Occipital lobe (tissue), 2 donors: ENCODE results near the gene DFFB. TPM values are rescaled to one million over a fixed set of nuclear protein-coding genes. Genes with fewer than 3 reads are reported as not detected.
"Not testable (repeated sequence)": the region's sequence is repeated elsewhere in the genome, so short reads cannot be mapped to it uniquely, and the experiment has no call there.

Source experiments
- DNase-seq: peaks from one replicate; lab custom pipeline; 2025; lab: John Stamatoyannopoulos, UW
- total RNA-seq: library from RNA; depleted of rRNA; stranded (reverse); fragments of >200 nt; gene quantifications from one replicate; pipeline ENCODE4 v1.2.3, GENCODE V29; 2014

The DFFB gene
- total RNA-seq, 1 donor from 2014 or later: 12.6 TPM

DNA sequence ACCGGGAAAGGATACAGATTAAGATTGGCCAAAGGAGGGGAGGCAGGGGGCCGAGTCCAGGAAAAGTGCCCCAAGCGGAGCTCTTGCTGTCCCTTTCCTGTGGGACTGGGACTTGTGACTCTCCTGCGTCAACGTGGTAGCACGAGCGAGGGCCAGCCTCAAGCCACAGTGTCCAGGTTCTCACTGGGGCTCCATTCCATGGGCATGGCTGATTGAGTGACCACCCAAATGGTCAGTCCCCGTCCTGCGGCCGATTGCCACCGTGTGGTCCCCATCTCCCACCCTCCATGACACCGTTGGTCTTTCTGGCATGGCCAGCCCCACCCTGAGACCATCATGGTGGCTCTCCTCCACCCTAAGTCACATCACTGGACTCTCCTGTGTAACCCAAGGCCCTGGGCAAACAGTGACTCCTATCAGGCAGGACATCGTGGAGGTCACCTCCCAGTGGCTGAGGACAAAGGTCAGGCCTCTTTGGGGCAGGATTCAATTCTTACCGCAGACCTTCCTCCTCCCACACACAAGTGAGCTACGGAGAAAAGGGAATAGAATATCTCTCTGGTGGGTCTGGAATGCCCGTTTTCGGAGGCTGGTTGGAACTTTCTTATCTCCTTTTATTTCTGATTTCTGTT is 51.7 kb downstream of the DFFB start:
- DNase-seq: no peak

DNA sequence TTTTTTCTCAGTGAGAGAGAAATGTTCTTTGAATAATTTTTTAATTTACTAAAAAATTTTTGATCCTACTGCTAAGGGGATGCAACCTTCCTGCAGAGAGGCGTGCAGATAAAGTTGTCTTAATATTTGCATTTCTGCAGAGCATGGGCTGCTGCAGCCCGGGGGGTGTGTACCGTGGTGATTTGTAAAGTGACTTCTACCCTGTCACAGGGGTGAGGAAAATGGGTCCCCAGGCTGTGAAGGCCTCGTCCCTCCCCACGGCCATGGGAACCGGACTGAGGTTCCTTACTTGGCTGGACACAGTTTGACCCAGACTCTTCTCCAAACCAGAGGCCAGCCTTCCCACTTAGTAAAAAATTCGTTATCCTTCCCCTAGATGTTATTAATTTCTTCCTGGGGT is 52.3 kb downstream of the DFFB start:
- no peak for DNase-seq

DNA sequence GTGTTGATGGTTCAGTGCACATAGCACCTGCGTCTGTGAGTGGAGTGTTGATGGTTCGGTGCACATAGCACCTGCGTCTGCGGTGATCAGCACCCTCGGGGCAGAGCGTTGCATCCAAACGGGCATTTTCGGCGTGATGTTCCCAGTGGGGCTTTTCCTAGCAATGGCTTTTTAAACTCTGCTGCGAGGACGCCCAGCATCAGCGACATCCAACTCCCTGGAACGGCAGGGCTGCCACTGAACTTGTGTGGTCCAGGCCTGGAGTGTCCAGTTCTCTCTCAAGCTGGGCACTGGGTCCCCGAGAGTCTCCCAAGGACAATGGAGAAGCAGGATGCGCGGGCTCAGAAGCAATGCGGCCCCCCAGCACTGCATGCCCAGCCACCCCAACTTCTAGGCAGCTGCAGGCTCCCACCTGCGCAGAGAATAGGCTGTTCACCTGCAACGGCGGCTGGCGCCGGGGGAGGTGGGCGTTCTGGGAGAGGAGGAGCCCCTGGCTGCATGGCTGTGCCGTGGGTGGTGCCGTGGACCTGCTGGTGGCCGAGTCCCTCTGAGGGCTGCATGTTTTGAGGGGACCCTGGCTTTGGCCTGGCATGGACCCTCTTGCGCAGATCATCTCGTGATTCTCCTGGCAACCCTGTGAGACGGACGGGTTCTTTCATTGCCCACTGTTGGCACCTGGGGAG is 52.9 kb downstream of the DFFB start:
- no peak for DNase-seq

DNA sequence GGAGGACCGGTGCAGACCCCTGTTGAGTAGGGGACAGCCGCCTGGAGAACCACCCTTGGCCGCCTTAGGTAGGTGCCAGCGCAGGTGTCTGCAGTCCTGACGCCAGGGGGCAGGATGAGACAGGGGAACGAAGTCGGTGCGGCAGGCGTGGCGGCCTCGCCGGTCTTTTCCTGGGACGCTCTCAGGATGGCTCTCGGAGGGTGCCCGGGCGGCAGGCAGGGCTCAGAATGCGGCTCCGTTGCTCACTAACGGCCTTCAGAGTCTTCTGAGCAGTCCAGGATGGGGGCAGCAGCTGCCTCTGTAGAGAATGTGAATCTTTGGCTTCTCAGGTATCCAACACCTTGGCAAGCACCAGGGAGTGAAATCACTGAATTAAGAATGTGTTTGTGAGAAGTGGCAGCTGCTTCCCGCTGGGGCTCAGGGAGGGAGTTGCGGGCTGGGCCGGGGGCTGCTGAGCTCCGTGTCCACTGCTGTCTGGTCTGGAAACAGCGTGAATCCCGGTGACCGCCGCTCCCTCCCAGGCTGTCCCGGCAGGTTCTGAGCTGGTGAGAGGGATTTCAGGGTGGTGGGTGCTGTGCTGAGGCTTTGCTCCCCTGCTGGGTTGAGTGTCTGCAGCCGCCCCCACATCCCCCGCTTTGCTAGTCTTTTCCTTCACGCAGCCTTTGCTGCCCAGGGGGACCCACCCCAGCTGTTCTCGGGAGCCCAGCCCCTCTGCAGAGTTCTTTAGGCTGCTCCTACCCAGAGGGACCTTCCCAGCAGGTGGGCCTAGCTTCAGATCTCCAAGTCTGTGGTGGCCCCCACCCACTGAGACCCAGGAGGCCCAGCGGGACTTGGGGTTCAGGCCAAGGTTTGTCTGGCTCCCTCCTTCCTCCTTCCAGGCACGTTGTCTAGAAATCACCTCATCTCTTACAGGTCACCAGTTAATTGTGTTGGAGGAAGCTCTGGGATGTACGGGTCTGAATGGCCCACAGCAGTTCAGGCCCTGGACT is 53.9 kb downstream of the DFFB start:
- DNase-seq: peak; percentile 55

DNA sequence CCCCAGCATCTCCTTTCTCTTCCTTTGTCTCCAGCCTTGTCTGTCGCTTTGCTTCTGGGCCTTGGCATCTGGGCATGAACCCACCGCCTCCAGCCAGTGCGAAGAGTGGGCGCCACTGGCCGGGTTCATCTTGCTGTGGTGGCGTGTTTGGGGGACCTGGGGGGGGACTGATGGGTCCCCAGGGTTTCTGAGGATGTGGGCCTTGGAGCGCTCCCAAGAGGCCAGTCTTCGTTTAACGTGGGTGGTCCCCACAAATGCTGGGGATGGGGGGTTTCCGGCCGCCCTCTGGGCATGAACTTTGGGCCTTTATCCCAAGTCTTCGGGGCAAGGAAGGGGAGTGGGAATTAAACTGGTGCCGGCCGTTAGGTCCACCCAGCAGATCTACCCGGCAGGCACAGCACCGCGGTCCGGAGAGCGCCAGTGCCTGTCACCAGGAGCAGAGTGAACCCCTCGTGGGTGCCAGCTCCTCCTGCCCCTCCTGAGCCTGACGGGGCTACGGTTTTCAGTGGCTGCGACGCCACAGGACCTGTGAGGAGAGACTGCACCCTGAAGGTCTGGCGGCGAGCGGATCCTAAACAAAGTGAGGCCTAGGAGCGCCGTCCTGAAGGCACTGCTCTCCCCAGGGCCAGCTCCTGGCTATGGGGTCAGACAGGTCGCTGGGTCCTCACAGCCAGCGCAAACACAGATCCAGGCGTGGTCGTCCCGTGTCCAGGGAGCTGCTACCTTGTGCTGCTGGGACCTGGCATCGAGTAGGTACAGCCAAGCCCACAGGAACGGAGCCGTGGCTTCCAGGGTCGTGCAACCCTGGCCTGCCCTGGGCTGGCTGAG is 54.9 kb downstream of the DFFB start:
- DNase-seq: no peak

DNA sequence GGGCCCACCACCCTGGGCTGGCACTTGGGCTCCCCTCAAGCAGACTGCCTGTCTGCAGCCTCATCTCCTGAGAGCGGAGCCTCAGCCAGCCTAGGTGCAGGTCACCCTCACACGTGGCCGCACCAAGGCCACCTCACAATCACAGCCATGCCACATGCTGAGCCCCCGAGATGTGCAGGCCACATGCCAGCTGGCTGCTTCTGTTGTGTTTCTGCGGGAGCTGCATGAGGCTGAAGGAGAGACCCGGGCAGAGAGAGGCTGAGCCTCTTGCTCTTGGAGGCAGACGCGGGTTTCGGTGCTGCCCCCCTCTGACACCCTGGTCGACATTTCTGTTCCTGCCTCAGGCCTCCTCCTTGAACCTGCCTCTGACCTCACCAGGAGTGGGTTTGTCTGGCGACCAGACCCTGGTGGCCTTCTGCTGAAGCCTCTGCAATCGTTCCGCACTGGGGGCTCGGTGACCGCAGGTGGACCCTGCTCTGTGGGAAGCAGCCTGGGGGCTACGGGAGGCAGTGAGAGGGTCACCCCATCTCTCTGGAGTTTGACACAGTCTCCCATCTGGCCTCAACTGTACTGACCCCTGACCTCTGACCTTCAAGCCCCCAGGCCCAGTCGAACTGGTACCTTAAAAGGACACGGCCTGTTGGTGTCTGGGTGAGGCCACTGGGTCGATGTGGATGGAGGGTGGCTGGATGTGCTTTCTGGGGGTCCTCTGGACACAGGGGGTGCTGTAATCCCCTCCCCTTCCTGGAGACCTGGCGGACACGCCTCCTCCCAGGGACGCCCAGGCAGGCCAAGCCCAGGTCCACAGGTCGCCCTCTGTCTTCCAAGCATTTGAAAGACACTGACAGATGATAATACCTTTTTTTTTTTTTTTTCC is 55.8 kb downstream of the DFFB start:
- DNase-seq: no peak

DNA sequence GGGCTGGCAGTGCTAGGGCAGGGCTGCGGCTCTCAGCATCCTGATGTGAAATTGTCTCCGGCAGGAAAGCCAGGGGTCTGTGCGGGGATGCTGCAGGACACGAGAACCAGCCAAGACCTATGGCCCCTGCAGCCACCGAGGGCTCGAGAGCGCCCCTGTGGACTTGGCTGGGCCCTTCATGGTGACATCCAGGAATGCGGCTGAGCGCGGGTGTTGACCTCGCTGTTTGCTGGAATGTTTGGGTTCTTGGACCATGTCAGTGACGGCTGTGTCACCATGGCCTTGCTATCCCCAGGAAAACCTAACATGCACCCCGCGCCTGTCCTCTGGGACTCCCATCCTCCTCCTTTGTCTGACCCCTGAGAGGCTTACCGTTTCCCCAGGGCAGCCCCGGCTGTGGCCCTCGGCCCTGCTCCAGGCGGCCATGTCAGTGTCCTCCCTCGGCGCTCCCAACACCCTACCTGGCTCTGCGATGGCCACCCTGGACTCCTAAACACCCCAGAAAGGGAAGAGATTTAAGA is 57.1 kb downstream of the DFFB start:
- DNase-seq: no peak

DNA sequence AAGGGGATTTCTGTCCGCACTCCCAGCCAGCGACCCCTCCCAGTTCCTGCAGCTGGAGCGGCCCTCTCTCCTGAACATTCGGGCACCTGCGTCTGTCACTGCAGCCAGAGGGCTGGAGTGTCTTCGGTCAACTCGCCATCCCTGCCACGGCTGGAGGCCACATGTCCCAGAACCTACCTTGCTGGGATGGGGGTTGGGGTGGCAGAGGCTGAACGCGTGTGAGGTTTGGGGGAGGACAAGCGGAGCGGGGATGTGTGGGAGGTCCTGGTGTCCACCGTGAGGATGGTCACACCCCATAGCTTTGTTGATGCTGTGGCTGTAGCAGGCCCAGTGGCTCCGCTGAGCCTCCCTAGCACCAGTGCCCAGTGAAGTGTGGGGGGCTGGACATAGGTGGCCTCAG is 57.6 kb downstream of the DFFB start:
- no peak for DNase-seq

DNA sequence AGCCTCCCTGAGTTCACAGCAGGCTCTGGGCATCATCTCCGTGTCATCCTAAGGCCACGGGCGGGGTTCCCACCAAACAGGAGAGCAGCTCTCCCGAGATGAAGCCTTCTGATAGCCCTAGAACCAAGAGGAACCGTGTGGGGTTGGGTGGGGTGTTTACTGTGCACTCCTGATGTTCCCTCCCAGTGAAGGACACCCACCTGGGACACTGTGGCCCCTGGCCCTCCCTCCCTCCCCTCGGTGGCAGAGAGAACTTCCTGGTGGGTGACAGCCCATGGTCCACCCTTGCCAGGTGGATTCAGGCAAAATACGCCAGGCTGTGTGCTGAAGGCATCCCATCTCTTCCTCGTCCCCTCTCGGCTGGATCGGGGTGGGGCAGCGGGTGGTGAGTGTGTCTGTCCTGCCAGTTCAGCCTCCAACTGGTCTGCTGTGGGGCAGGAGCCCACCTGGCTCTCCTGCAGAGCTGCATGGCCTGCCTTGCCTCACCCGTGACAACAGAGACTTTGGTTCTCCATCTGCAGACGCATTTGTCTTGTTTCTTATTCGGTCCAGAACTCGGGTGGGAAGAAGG is 58.4 kb downstream of the DFFB start:
- DNase-seq: no peak

DNA sequence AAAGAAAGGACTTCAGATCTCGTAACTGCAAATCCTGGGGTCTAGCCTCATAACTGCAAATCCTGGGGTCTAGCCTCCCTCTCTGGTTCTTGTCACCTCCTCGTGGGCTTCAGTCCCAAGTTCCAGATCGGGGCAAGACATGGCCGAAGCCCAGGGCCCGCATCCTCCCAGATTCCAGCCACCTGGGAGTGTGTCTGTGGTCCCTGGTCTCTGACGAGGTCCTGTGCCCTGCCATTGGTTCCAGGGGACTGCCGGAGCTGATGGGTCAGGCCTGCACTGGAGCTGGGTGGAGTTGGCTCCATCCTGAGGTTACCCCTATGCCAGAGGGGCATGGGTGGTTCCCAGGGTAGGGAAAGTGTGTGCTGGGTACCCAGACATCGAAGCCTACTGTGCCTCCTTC is 60.5 kb downstream of the DFFB start:
- DNase-seq: no peak

DNA sequence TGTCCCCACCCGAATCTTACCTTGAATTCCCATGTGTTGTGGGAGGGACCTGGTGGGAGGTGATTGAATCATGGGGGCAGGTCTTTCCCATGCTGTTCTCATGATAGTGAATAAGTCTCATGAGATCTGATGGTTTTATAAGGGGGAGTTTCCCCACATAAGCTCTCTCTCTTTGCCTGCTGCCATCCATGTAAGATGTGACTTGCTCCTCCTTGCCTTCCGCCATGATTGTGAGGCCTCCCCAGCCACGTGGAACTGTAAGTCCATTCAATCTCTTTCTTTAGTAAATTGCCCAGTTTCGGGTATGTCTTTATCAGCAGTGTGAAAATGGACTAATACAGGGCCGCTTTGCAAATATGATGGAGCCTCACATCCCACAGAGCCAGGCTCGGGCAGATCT is 61.1 kb downstream of the DFFB start:
- not testable (repeated sequence) for DNase-seq

DNA sequence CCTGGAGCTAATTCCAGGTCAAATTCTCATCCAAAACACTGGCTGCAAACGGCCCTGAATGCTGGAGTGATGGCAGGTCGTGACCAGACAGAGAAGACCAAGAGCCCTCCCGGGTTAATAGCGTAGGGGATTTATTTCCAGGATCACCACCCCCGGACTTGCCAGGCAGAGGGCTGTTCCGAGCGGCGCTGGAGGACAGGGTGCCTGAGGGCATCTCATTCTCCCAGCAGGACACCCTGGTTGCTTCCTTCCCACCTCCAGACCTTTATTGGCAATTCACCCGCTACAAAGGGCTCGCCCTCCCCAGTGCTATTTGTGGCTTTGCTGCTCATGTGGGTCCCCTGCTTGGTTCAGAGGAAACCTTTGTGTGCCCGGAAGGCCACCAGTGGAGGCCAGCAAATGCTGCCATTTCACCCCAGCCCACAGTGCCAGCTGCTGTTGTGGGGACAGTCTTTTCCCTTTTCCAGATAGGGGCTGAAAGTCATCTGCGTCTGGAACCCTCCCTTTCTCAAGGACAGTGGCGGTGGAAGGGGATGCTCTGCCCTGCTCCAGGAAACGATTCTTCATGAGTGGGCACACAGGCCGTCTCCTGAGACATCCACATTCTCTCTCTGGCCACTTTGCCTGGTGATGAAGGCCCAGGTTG is 61.8 kb downstream of the DFFB start:
- DNase-seq: no peak

DNA sequence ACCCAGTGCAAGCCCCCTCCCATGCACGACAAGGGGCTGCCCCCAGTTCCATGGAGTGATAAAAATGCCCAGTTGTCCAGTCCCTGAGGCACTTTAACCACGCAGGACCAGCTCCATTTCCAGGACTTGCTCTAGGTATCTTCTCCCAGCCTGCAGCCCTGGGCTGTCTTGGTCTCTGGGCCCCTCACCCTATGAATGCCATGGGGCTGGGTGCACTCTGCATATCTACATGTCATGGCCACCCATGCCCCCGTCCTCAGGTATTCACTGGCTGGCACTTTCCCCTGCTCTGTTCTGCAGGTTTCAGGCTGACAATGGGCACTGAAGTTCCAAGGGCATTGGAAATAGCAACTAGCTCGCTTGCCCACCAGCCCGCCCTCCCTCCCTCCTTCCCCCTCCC is 62.4 kb downstream of the DFFB start:
- DNase-seq: no peak

DNA sequence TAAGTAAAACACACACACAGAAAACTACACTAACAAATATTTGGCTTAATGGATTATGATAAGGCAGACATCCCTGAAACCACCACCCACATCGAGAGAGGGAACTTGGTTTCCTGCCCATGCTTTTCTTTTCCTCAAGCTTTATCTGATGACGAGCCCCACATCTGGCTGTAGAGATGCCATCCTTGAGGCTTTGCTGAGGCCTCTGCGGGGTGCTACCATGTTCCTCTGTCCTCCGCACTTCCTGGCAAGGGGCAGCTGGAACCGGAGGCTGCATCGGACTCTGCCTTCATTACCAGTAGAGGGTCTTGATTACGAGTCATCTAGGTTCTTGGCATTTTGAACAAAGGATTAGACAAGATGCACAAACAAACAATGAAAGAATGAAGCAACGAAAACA is 64.5 kb downstream of the DFFB start:
- DNase-seq: no peak

DNA sequence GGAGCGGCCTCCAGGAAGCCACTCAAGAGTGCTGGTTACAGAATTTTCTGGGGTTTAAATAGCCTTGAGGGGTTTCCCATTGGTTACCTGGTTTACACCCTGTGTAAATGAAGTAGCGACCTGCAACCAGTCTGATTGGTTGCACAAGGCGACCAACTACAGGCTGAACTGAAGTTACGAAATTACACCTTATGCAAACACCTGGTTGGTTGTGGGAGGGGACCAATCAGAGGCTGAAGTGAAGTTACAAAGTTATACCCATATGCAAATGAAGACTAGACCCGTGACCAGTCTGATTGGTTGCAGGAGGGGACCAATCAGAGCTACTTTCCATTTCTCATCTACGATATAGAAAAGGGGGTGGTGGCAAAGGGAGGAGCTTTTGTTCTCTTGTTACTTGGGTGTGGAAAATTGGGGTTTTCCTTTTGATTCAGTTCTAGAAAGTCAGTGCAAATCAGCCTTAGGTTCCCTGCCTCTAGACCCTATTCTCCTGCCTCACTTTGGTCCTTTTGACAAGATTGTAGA is 65.0 kb downstream of the DFFB start:
- no peak for DNase-seq

DNA sequence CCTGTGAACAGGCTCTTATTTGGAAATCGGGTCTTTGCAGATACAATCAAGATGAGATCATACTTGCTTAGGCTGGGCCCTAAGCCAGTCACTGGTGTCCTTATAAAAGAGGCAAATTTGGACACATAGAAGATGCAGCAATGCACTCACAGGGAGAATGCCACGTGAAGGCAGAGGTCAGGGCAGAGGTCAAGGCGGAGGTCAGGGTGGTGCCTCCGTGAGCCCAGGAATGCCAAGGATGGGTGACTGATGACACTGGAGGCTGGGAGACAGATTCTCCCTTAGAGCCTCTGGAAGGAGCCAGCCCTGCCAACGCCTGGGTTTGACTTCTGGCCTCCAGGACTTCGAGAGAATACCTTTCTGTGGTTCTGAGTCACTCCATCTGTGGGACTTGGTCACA is 65.6 kb downstream of the DFFB start:
- DNase-seq: no peak

DNA sequence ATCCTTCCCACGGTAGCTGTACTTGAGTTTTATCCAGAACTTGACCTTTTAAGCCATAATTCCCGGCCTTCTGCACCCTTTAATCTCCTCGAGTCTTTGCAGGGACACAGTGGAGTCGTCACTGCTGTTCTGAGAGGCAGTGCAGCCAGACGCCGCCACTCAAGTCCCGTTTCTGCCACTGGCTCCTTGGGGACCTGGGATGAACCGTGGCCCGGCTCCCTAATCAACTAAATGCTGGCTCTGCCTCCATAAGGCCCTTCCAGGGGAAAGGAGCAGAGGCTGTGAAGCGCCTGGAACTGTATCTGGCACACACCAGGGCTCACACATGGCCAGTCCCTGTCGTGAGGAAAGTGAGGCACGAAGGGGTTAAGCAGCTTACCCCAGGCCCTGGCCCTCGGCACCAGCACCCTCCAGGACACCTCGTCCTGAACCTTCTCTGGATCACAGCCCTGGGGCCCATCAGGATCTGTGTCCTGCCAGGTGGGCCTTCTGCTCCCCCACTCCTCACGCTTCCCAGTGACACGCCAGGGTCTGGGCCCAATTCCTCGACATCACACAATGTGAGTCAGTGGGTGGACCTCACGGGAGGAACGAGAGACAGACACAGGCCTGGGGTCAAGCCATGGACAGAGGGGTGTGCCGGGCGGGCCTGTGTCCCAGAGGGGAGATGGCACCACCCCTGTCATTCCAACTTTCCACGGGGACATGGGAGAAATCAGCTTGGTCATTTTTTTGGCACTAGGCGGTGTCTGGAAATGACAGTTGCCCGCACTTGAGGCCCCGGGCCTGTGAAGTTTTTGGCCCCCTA is 66.3 kb downstream of the DFFB start:
- no peak for DNase-seq

DNA sequence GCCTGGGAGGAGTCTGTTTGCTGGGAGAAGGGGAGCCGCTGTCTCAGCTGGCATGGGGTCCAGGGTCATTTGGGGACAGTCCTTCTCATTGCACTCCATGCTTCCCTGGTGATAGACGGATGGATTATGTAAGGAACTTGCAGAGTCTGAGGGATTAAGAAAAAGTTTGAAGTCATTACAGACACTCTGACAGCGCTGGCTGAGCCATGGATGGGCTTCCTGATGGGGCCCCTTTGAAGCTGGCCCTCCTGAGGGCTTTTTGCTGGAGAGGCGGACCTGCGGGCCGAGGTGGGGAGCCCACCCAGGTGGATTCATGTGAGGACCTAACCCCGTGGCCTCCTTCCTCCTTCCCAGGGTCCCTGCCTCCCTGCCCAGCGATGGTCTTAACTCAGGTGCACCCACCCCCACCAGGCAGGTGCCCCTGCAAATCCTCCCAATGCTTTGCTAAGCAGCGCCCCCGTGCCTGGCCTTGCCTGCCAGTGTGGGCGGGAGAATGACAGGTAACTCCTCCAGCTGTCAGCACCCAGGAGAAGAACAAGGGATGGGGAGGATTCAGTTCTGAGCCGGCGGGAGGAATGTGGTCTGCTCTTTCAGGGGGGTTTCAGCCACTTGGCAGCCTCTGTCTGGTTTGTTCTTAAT is 67.0 kb downstream of the DFFB start:
- DNase-seq: no peak
